CD14-positive monocyte (primary cell): ENCODE results near the gene TMTC3. TPM values are rescaled to one million over a fixed set of nuclear protein-coding genes. Genes with fewer than 3 reads are reported as not detected.

Experiments used
- DNase-seq, 3 donors: peaks; one replicate each; pipeline ENCODE4 v3.0.0-alpha.2; 2011 to 2022
- H2AFZ ChIP-seq: 2 replicates; pipeline ENCODE4 v1.6.0; 2012; ENCODE audit warnings: mild to moderate bottlenecking, low read depth, low read length, inconsistent platforms; ENCODE audit not compliant: insufficient read depth, poor library complexity, severe bottlenecking
- H3K27ac ChIP-seq, 2 donors: 1 replicate in 1 of 2; 2 replicates in 1 of 2; pipeline ENCODE4 v1.5.1; 2012 to 2013; ENCODE audit warnings: low read length in 2 of 2, control low read depth in 1 of 2, inconsistent platforms in 1 of 2, low read depth in 1 of 2, mild to moderate bottlenecking in 1 of 2
- H3K27me3 ChIP-seq, 2 donors: one replicate each; pipeline versions ENCODE4 v1.6.0 to v1.6.1; 2011 to 2013; ENCODE audit warnings: low read length in 2 of 2; ENCODE audit not compliant: control insufficient read depth in 2 of 2, insufficient read depth in 2 of 2
- H3K36me3 ChIP-seq, 2 donors: replicated peaks in 1 of 2; 1 replicate in 1 of 2; 2 replicates in 1 of 2; pipeline versions ENCODE4 v1.5.1 to v1.6.1; 2012 to 2013; ENCODE audit warnings: low read length in 2 of 2, control low read depth in 1 of 2, inconsistent platforms in 1 of 2, mild to moderate bottlenecking in 1 of 2; ENCODE audit not compliant: insufficient read depth in 2 of 2, control insufficient read depth in 1 of 2
- H3K4me1 ChIP-seq, 2 donors: 1 replicate in 1 of 2; 2 replicates in 1 of 2; pipeline versions ENCODE4 v1.5.1 to v1.6.1; 2012 to 2013; ENCODE audit warnings: low read length in 2 of 2, control low read depth in 1 of 2, inconsistent platforms in 1 of 2, mild to moderate bottlenecking in 1 of 2, moderate library complexity in 1 of 2; ENCODE audit not compliant: insufficient read depth in 2 of 2, control insufficient read depth in 1 of 2
- H3K4me2 ChIP-seq: replicated peaks from 2 replicates; pipeline ENCODE3; 2012; ENCODE audit warnings: low read length, moderate library complexity, mild to moderate bottlenecking; ENCODE audit not compliant: poor library complexity, severe bottlenecking; ENCODE audit errors: extremely low read depth
- H3K4me3 ChIP-seq, 3 experiments: fragments of 200-600 bp in 1 of 3; sonication (generic) in 1 of 3; replicated peaks in 1 of 3; 1 replicate in 2 of 3; 2 replicates in 1 of 3; pipeline ENCODE4 v1.5.1; 2011 to 2013; ENCODE audit warnings: low read length in 3 of 3, mild to moderate bottlenecking in 3 of 3, control low read depth in 2 of 3, low read depth in 2 of 3, inconsistent platforms in 1 of 3, moderate library complexity in 1 of 3
- H3K79me2 ChIP-seq: 2 replicates; pipeline ENCODE4 v1.6.0; 2012; ENCODE audit warnings: mild to moderate bottlenecking, control low read depth, inconsistent platforms, low read length, moderate library complexity; ENCODE audit not compliant: insufficient read depth
- H3K9ac ChIP-seq: 2 replicates; pipeline ENCODE4 v1.6.0; 2017; ENCODE audit warnings: low read length, mild to moderate bottlenecking; ENCODE audit not compliant: insufficient read depth, poor library complexity, severe bottlenecking
- H3K9me3 ChIP-seq, 2 donors: replicated peaks in 1 of 2; 1 replicate in 1 of 2; 2 replicates in 1 of 2; pipeline versions ENCODE4 v1.5.1 to v1.6.1; 2012 to 2013; ENCODE audit warnings: low read length in 2 of 2, control low read depth in 1 of 2; ENCODE audit not compliant: control insufficient read depth in 1 of 2, insufficient read depth in 1 of 2
- H4K20me1 ChIP-seq: 2 replicates; pipeline ENCODE4 v1.6.0; 2012; ENCODE audit warnings: mild to moderate bottlenecking, low read length, control low read depth, moderate library complexity; ENCODE audit not compliant: insufficient read depth
- H3K27ac Mint-ChIP-seq, 7 donors: one replicate each; pipeline ENCODE4 v1.8.0; 2020; ENCODE audit warnings: mild to moderate bottlenecking in 7 of 7, mixed read lengths in 7 of 7, moderate library complexity in 6 of 7, inconsistent platforms in 2 of 7
- H3K27me3 Mint-ChIP-seq, 3 donors: one replicate each; pipeline ENCODE4 v1.8.0; 2021 to 2022; ENCODE audit warnings: low read depth in 3 of 3, mild to moderate bottlenecking in 3 of 3, mixed read lengths in 3 of 3, moderate library complexity in 3 of 3, inconsistent platforms in 1 of 3
- H3K36me3 Mint-ChIP-seq, 2 donors: one replicate each; pipeline ENCODE4 v1.8.0; 2020; ENCODE audit warnings: mixed read lengths in 2 of 2, inconsistent platforms in 1 of 2, mild to moderate bottlenecking in 1 of 2
- H3K4me1 Mint-ChIP-seq: one replicate; pipeline ENCODE4 v1.8.0; 2020; ENCODE audit warnings: mild to moderate bottlenecking, mixed read lengths
- H3K4me3 Mint-ChIP-seq, 2 donors: one replicate each; pipeline ENCODE4 v1.8.0; 2020; ENCODE audit warnings: mild to moderate bottlenecking in 2 of 2, mixed read lengths in 2 of 2, moderate library complexity in 1 of 2
- H3K9me3 Mint-ChIP-seq, 7 donors: one replicate each; pipeline ENCODE4 v1.8.0; 2020 to 2022; ENCODE audit warnings: mixed read lengths in 7 of 7, mild to moderate bottlenecking in 6 of 7, moderate library complexity in 6 of 7, inconsistent platforms in 2 of 7
- WGBS: methylation state at CpG from one replicate; pipeline ENCODE4 v1.1.5; 2013; ENCODE audit warnings: missing lambda C conversion rate; ENCODE audit not compliant: insufficient coverage; 5-methylcytosine and 5-hydroxymethylcytosine counted together
- intact Hi-C, 2 donors: fragments of 100-400 bp; cut with micrococcal nuclease; formaldehyde crosslinking; loops; one replicate each; pipeline versions ENCODE4 v1.15.0 to v1.15.1; 2023
- polyA plus RNA-seq, 3 donors: library from polyadenylated mRNA; depleted of rRNA in 1 of 3; unstranded in 2 of 3; stranded (reverse) in 1 of 3; fragments of 300-500 nt in 2 of 3; fragments of >200 nt in 1 of 3; fragmentation: Illumina TruSeq in 2 of 3; gene quantifications; 1 replicate in 2 of 3; 2 replicates in 1 of 3; pipeline ENCODE4 v1.2.3, GENCODE V29; 2012 to 2021
- TF ChIP-seq, protein P1 (sequence below): fragments of 200-600 bp; IDR thresholded peaks from one replicate; pipeline ENCODE4 v1.8.0; 2022; ENCODE audit warnings: antibody characterized with exemption, mild to moderate bottlenecking

Gene TMTC3
- polyA plus RNA-seq, 3 donors, result 1.1 to 2.2 (median 1.2) TPM

DNA sequence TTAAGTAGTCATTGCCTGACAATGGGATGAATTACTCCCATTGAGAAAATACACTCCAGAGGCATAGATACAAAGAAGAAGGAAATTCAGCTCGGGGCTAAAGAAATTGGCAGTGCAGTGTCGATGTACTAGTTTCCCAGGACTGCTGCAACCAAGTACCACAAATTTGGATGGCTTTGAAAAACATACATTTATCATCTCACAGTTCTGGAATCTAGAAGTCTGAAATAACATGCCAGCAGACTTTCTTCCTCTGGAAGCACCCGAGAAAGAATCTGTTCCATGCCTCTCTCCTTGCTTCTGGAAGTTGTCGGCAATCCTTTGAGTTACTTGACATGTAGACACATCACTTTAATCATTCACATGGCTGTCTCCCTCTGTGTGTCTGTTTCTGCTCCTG is 101.9 kb downstream of the TMTC3 start:
- Histone ChIP-seq H4K20me1 (no peaks in the 10 kb centered on the region), H3K79me2 (no peaks in the 10 kb centered on the region), H3K36me3 (no peaks in the 10 kb centered on the region), H3K9ac (no peak overlapping the region), H3K9me3 (peaks cover 0 to 3% of the 10 kb centered on the region in 2 donors), H2AFZ (no peak overlapping the region), H3K4me2 (no peak overlapping the region), H3K4me1 (no peaks in the 10 kb centered on the region), H3K27me3 (no peaks in the 10 kb centered on the region), H3K4me3 (no peak overlapping the region), H3K27ac (no peak overlapping the region)
- no peaks in the 10 kb centered on the region for H3K4me1 Mint-ChIP-seq
- no peak overlapping the region for H3K4me3 Mint-ChIP-seq
- TF ChIP-seq, protein P1, sequence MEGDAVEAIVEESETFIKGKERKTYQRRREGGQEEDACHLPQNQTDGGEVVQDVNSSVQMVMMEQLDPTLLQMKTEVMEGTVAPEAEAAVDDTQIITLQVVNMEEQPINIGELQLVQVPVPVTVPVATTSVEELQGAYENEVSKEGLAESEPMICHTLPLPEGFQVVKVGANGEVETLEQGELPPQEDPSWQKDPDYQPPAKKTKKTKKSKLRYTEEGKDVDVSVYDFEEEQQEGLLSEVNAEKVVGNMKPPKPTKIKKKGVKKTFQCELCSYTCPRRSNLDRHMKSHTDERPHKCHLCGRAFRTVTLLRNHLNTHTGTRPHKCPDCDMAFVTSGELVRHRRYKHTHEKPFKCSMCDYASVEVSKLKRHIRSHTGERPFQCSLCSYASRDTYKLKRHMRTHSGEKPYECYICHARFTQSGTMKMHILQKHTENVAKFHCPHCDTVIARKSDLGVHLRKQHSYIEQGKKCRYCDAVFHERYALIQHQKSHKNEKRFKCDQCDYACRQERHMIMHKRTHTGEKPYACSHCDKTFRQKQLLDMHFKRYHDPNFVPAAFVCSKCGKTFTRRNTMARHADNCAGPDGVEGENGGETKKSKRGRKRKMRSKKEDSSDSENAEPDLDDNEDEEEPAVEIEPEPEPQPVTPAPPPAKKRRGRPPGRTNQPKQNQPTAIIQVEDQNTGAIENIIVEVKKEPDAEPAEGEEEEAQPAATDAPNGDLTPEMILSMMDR, result no peak
- peaks cover 0 to under 1% (median 0%) of the 10 kb centered on the region in 3 donors for H3K27me3 Mint-ChIP-seq
- peaks cover 3 to 14% (median 6%) of the 10 kb centered on the region in 7 donors for H3K9me3 Mint-ChIP-seq
- intact Hi-C loops, result no loop called here
- H3K27ac Mint-ChIP-seq, result no peak overlapping the region
- 78% methylated on average over 3 of the region's 4 CpGs for WGBS
- H3K36me3 Mint-ChIP-seq, result no peaks in the 10 kb centered on the region
- no peak for DNase-seq

DNA sequence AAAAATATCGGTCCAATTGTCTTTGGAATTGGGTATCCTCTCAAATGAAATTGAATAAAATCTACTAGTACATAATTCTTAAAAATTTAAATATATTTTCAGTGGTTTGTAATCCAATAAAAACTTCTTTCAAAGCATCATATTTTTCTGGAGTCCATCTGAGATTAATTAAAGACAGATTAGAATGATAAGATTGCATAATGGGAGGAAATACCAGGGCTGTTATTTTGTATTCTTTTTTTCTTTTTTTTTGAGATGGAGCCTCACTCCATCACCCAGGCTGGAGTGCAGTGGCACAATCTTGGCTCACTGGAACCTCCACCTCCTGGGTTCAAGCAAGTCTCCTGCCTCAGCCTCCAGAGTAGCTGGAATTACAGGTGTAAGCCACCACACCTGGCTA is 103.8 kb downstream of the TMTC3 start:
- TF ChIP-seq, protein P1, result no peak

More for the DNA sequence above, 103.8 kb downstream of the TMTC3 start:
- intact Hi-C loops, result no loop called here
- no peak for DNase-seq
- Histone ChIP-seq H3K79me2 (no peaks in the 10 kb centered on the region), H2AFZ (no peak overlapping the region), H3K4me3 (no peak overlapping the region), H3K4me2 (no peak overlapping the region), H4K20me1 (no peaks in the 10 kb centered on the region), H3K9me3 (peaks cover 0 to 3% of the 10 kb centered on the region in 2 donors), H3K36me3 (no peaks in the 10 kb centered on the region), H3K4me1 (no peaks in the 10 kb centered on the region), H3K27me3 (no peaks in the 10 kb centered on the region), H3K27ac (no peak overlapping the region), H3K9ac (no peak overlapping the region)
- Mint-ChIP-seq H3K27ac (no peak overlapping the region), H3K4me3 (no peak overlapping the region), H3K9me3 (peaks cover 0 to 8% (median 5%) of the 10 kb centered on the region in 7 donors), H3K27me3 (no peaks in the 10 kb centered on the region), H3K36me3 (no peaks in the 10 kb centered on the region), H3K4me1 (no peaks in the 10 kb centered on the region)
- no CpG with 5 or more reads among the region's 1 CpG for WGBS
